SK-N-MC (cell line): ENCODE data around the gene TOPORS.

Source experiments
- EZH2 ChIP-seq: fragments of 200-600 bp; sonication (generic); IDR thresholded peaks from one replicate; pipeline ENCODE4 v1.6.1; 2017; ENCODE audit warnings: antibody characterized with exemption
- FOXP2 ChIP-seq: optimal IDR thresholded peaks from 2 replicates; pipeline ENCODE3; 2011; ENCODE audit warnings: mild to moderate bottlenecking, moderate library complexity; ENCODE audit not compliant: insufficient read depth; ENCODE audit errors: extremely low read length, control extremely low read depth
- POLR2AphosphoS5 ChIP-seq: IDR thresholded peaks from 2 replicates; pipeline ENCODE4 v1.6.1; 2012; ENCODE audit warnings: mild to moderate bottlenecking, low read depth, low read length, borderline replicate concordance

GRCh38 chr9:32524892-32525708, 27.3 kb downstream of the TOPORS start:
- no peak for TF ChIP-seq POLR2AphosphoS5
- TF ChIP-seq EZH2: no peak
- no peak for TF ChIP-seq FOXP2
